ENCODE data around the gene PCDH20.

DNA sequence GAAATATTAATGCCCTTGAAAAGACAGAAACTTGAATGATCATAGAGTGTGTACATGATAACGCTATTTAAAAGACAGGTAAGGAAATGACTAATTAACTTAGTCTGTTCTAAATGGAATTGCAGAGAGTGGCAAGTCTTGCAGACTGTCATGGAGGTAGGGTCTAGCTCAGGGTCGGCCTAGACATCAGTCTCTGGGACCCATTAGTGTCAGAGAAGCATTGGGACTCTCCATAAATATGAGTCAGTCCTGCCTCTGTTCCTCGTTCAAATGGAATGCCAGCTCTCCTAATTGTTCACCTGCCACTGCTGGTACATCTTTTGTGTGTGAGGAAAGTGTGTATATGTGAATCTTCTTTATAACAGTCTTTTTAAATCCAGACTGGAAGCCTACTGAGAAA is 28.0 kb downstream of the PCDH20 start:
- TF ChIP-seq, protein P1, sequence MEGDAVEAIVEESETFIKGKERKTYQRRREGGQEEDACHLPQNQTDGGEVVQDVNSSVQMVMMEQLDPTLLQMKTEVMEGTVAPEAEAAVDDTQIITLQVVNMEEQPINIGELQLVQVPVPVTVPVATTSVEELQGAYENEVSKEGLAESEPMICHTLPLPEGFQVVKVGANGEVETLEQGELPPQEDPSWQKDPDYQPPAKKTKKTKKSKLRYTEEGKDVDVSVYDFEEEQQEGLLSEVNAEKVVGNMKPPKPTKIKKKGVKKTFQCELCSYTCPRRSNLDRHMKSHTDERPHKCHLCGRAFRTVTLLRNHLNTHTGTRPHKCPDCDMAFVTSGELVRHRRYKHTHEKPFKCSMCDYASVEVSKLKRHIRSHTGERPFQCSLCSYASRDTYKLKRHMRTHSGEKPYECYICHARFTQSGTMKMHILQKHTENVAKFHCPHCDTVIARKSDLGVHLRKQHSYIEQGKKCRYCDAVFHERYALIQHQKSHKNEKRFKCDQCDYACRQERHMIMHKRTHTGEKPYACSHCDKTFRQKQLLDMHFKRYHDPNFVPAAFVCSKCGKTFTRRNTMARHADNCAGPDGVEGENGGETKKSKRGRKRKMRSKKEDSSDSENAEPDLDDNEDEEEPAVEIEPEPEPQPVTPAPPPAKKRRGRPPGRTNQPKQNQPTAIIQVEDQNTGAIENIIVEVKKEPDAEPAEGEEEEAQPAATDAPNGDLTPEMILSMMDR (IDR thresholded peaks at IDR 0.05; ENCODE audit: insufficient read depth, low read length, poor library complexity, severe bottlenecking): no peak
- no peak for TF ChIP-seq EZH2phosphoT487 (conservative IDR thresholded peaks at IDR 0.05; ENCODE audit: low read length)
